Body of pancreas (tissue), 4 donors: ENCODE data around the gene CDKN1C.

Source experiments
- CTCF ChIP-seq, 7 experiments: fragments of 450-650 bp in 4 of 7; fragments of 200-600 bp in 3 of 7; sonication (generic) in 3 of 7; IDR thresholded peaks; one replicate each; pipeline ENCODE4 v1.5.1; 2016 to 2019; ENCODE audit warnings: antibody characterized with exemption in 7 of 7
- POLR2A ChIP-seq, 3 donors: fragments of 450-650 bp; IDR thresholded peaks; one replicate each; pipeline ENCODE4 v1.6.1; 2016; ENCODE audit warnings: antibody characterized with exemption in 3 of 3, mild to moderate bottlenecking in 2 of 3

DNA sequence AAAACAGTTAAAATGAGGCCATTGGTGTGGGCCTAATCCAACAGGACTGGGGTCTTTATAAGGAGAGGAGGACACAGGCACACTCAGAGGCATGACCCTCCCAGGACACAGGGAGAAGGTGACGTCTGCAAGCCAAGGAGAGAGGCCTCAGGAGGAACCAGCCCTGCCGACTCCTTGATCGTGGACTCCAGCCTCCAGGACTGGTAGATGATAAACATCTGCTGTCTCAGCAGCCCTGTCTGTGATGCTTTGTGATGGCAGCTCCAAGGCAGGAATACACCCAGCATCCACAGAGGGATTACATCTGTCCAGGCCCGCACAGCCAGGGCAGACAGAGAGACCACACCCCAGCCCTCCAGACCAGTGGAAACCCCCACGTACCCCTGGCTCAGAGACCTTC is 18.4 kb downstream of the CDKN1C start:
- TF ChIP-seq CTCF (IDR thresholded peaks at IDR 0.05): no peak
- TF ChIP-seq POLR2A (IDR thresholded peaks at IDR 0.05): no peak
